Peyer's patch (tissue), 4 donors: ENCODE results near the gene TEKT4. TPM values are rescaled to one million over a fixed set of nuclear protein-coding genes. Genes with fewer than 3 reads are reported as not detected.
"Not testable (repeated sequence)": the region's sequence is repeated elsewhere in the genome, so short reads cannot be mapped to it uniquely, and the experiment has no call there.

Source experiments
- DNase-seq, 3 donors: peaks; one replicate each; pipeline ENCODE4 v3.0.0-alpha.2; 2017 to 2019
- H3K27ac ChIP-seq, 4 donors: fragments of 200-600 bp; sonication (generic); one replicate each; pipeline ENCODE4 v1.5.1; 2016 to 2019
- H3K27me3 ChIP-seq, 2 donors: fragments of 200-600 bp; sonication (generic); one replicate each; pipeline ENCODE4 v1.5.1; 2019
- H3K36me3 ChIP-seq, 3 donors: fragments of 200-600 bp; sonication (generic); one replicate each; pipeline ENCODE4 v1.5.1; 2016 to 2019
- H3K4me1 ChIP-seq, 4 donors: fragments of 200-600 bp; sonication (generic); one replicate each; pipeline ENCODE4 v1.5.1; 2016 to 2019
- H3K4me3 ChIP-seq, 4 donors: fragments of 200-600 bp; sonication (generic); 1 replicate in 3 of 4; 2 replicates in 1 of 4; pipeline ENCODE4 v1.5.1; 2016 to 2019; ENCODE audit warnings: mild to moderate bottlenecking in 1 of 4
- H3K9me3 ChIP-seq, 4 donors: fragments of 200-600 bp; sonication (generic); one replicate each; pipeline ENCODE4 v1.5.1; 2016 to 2019; ENCODE audit warnings: mild to moderate bottlenecking in 1 of 4
- POLR2A ChIP-seq, 2 donors: fragments of 450-650 bp; IDR thresholded peaks; one replicate each; pipeline ENCODE4 v1.5.1; 2017; ENCODE audit warnings: antibody characterized with exemption in 2 of 2, mild to moderate bottlenecking in 2 of 2, moderate library complexity in 2 of 2
- total RNA-seq, 4 donors: library from RNA; depleted of rRNA; stranded (reverse); fragments of >200 nt; gene quantifications; one replicate each; pipeline ENCODE4 v1.1.0, GENCODE V29; 2016
- TF ChIP-seq, protein P1 (sequence below), 6 experiments: fragments of 450-650 bp in 4 of 6; fragments of 200-600 bp in 2 of 6; sonication (generic) in 1 of 6; IDR thresholded peaks; one replicate each; pipeline ENCODE4 v1.5.1; 2017 to 2019; ENCODE audit warnings: antibody characterized with exemption in 6 of 6, mild to moderate bottlenecking in 3 of 6, moderate library complexity in 1 of 6

The TEKT4 gene, protein sequence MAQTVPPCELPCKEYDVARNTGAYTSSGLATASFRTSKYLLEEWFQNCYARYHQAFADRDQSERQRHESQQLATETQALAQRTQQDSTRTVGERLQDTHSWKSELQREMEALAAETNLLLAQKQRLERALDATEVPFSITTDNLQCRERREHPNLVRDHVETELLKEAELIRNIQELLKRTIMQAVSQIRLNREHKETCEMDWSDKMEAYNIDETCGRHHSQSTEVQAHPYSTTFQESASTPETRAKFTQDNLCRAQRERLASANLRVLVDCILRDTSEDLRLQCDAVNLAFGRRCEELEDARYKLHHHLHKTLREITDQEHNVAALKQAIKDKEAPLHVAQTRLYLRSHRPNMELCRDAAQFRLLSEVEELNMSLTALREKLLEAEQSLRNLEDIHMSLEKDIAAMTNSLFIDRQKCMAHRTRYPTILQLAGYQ
- total RNA-seq: not detected

DNA sequence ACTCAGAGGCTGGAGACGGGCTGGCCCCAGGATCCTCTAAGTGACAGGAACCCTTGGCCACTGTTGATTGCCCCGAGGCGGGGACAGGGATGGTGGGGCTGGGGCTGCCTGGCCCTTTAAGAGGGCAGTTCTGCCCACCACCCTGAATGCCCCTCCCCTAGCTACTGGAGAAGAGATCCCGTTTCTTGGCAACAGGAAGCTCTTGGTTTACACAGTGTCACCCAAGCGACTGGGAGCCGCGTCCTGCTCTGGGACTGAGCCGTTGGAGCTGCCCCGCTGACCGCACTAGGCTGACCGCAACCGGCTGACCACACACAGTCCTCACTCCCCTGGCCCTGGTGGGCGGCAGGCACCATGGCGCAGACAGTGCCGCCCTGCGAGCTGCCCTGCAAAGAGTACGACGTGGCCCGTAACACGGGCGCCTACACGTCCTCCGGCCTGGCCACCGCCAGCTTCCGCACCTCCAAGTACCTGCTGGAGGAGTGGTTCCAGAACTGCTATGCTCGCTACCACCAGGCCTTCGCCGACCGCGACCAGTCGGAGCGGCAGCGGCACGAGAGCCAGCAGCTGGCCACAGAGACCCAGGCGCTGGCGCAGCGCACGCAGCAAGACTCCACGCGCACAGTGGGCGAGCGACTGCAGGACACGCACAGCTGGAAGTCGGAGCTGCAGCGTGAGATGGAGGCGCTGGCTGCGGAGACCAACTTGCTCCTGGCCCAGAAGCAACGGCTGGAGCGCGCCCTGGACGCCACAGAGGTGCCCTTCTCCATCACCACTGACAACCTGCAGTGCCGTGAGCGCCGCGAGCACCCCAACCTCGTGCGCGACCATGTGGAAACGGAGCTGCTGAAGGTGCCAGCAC, at the start of gene TEKT4:
Gene TEKT4, plus strand, starts transcription at position 205 of the 862 bp plus-strand sequence. Its CDS starts 150 bp downstream, at position 355.
- Histone ChIP-seq H3K9me3 (no peaks in the 10 kb centered on the region), H3K36me3 (no peaks in the 10 kb centered on the region), H3K4me1 (no peaks in the 10 kb centered on the region), H3K27me3 (no peaks in the 10 kb centered on the region), H3K4me3 (no peak within 1 kb of the TSS), H3K27ac (no peak within 1 kb of the TSS)
- TF ChIP-seq POLR2A (IDR thresholded peaks at IDR 0.05): no peak
- TF ChIP-seq, protein P1, sequence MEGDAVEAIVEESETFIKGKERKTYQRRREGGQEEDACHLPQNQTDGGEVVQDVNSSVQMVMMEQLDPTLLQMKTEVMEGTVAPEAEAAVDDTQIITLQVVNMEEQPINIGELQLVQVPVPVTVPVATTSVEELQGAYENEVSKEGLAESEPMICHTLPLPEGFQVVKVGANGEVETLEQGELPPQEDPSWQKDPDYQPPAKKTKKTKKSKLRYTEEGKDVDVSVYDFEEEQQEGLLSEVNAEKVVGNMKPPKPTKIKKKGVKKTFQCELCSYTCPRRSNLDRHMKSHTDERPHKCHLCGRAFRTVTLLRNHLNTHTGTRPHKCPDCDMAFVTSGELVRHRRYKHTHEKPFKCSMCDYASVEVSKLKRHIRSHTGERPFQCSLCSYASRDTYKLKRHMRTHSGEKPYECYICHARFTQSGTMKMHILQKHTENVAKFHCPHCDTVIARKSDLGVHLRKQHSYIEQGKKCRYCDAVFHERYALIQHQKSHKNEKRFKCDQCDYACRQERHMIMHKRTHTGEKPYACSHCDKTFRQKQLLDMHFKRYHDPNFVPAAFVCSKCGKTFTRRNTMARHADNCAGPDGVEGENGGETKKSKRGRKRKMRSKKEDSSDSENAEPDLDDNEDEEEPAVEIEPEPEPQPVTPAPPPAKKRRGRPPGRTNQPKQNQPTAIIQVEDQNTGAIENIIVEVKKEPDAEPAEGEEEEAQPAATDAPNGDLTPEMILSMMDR (IDR thresholded peaks at IDR 0.05): no peak
- DNase-seq: peak in 1 of 3 donors; percentile 33

DNA sequence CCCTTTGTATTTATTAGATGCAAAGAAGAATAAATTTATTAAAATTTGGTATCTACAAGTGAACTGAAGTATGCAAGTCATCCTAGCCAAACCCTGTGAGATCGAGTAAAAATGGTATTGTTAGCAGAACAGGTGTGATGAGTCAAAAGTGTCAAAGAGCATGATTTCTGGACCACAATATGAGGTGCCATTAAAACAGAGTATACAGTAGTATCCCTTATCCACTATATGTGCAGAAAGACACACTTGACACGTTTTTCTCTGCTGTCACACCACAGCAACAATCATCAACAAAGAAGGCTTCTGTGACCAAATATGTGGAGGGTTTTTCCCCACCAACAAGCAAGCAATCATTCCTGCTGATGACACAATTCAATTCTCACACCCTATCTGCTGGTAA, 32.0 kb upstream of the TEKT4 start:
- not testable (repeated sequence) for H3K4me1 ChIP-seq, DNase-seq, H3K27ac ChIP-seq, H3K4me3 ChIP-seq, H3K27me3 ChIP-seq, H3K9me3 ChIP-seq, H3K36me3 ChIP-seq

DNA sequence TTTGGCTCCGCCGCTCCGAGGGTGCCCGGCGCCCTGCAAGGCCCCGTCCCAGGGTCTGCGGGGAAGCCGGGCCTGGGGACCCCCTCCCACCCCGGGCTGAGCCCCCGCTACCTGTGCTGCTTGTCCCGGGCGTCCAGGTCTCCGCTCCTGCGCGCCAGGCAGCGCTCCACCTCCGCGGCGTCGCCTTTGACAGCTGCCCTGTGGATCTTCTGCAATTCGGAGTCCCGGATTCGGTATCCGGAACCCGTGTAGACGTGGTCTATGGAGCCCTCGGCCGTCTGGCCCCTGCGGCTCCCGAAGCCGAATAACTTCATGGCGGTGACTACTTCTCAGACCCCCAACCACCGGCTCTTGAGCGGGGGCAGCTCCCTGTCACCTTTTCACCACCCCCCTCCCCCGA, 14.4 kb upstream of the TEKT4 start:
- not testable (repeated sequence) for H3K4me1 ChIP-seq, DNase-seq, H3K36me3 ChIP-seq, H3K9me3 ChIP-seq, H3K27ac ChIP-seq, H3K27me3 ChIP-seq
- H3K4me3 ChIP-seq: peak overlapping the region in 1 of 4 donors; percentile 12

DNA sequence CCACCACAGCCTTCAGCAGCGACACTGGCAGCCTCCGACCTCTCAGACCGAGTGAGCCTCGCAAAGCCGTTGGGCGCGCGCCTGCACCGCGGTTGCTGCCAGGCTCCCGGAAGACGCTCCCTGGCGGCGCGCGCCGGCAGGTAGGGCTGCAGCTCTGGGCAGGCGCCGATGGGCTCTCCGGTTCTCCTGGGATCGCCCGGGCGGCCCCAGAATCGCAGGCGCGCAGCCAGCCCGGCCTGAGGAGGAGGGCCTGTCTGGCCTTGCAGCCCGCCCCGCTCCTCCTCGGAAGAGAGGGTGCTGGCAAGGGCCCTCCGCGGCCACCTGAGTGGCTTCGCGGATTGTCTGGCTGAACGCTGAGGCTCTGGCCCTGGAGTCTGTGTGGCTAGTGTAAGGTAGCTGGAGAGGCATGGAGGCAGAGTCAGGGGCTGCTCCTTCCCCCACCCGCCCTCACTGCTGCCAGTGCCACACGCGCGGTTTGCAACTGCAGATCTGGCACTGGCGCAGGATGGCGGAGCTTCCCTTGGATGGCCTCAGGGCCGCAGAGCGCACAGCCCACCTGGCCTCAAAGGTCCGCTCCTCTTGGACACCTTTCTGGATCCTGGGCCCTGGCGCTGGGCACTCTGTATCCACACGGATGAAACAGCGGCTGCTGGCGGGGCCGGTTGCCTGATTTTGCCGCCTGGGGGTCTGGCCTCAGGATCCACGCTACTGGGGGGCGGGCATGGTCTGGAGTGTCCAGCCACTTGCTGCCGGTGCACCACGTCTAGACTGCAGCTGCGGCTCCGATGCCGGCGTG, 13.7 kb upstream of the TEKT4 start:
- H3K4me3 ChIP-seq: peak overlapping the region in 1 of 4 donors; percentile 12

DNA sequence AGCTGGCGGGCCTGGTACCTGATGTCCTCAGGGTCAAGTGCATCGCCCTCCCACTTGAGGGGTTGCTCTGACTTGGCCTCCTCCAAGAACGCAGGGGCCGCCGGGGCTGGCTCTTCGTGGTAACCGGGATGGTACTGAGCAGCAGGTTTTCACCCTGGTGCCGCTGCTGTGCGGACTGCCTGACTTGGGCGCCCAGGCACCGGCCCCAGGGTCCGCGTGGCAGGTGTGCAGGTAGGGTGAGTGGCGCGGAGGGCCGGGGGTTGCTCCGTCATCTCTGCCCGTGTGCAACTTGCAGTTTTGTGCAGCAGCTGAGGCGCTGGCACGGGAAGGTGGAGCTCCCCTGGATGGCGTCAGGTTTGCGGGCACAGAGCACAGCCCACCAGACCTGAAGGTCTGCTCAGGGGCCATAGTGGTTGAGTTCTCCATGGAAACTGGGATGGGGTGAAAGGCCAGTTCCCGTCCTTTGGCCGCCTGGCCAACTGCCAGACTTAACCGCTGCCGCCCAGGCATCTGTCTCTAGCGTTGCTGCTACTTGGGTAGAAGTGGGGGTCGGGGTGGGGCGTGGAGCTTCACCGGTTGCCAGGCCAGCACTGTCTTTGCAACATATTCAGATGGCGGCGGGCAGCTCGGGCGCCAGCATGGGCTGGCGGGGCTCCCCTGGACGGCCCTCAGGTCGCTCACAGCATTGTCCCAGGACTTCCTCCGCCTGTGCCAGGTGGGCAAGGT, 12.9 kb upstream of the TEKT4 start:
- not testable (repeated sequence) for H3K27me3 ChIP-seq, H3K4me1 ChIP-seq, H3K36me3 ChIP-seq, H3K9me3 ChIP-seq, H3K27ac ChIP-seq, H3K4me3 ChIP-seq
- DNase-seq: peak in 1 of 3 donors; percentile 37

More for the DNA sequence above, 13.7 kb upstream of the TEKT4 start:
- H3K9me3 ChIP-seq, H3K27me3 ChIP-seq, H3K27ac ChIP-seq, H3K36me3 ChIP-seq, H3K4me1 ChIP-seq: not testable (repeated sequence)
- peak in 1 of 3 donors; percentile 37 for DNase-seq

DNA sequence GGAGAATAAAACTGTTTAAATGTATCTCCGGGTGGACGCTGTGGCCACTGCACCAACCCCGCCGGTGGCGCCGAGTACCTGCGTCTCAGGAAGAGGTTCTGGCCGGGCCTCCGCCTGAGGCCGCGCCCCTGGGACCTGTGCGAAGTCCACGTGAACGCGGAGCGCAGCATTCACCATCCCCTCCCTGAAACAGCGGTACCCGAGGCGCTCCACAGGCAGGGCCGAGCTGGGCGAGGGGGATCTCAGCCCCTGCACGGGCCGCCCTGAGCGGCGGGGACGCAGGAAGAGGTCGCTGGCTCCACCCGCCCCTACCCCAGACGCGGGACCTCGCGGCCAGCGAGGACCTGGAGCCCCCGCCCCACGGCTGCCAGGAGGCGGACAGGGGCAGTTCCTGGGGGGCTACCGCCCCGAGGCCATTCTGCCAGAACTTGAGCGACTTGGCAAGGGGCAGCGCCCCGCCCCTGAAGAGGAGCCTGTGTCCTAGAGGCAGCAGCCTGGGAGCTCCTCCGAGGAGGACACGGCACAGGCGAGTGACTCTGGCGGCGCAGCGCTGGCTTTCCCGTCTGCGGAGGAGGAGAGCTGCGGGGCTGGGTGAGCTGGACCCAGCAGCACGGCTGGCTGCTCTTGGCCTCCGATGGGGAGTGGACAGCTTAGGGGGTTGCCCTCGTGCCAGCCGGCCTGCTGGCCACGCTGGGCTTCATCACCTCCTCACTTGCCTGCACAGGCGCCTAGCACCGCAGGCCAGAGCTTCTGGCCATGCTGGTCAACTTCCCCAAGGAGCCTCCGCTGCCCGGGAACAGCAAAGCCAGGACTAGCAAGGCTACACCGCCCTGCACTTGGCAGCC, 9.7 kb upstream of the TEKT4 start:
- Histone ChIP-seq H3K36me3 (no peaks in the 10 kb centered on the region), H3K4me1 (peaks cover 0 to 8% (median 0%) of the 10 kb centered on the region in 4 donors), H3K4me3 (no peak overlapping the region), H3K27me3 (no peaks in the 10 kb centered on the region), H3K9me3 (no peaks in the 10 kb centered on the region), H3K27ac (no peak overlapping the region)
- peak in 2 of 3 donors; percentile 34 to 42 for DNase-seq
- TF ChIP-seq, protein P1 (IDR thresholded peaks at IDR 0.05): no peak
- no peak for TF ChIP-seq POLR2A (IDR thresholded peaks at IDR 0.05)

DNA sequence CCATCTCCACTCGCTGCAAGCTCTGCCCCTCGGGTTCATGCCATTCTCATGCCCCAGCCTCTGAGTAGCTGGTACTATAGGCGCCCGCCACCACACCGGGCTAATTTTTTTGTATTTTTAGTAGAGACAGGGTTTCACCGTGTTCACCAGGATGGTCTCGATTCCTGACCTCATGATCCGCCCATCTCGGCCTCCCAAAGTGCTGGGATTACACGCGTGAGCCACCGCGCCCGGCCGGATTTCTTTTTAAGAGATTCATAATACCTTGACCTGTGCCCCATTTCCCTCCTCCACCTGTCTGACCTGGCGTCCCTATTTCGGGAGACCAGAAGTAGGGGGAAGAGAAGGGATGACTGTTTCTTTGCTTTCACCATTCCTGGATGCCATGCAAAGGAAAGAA, 8.3 kb upstream of the TEKT4 start:
- not testable (repeated sequence) for H3K4me3 ChIP-seq, H3K4me1 ChIP-seq, H3K27me3 ChIP-seq, H3K36me3 ChIP-seq, H3K9me3 ChIP-seq, DNase-seq, H3K27ac ChIP-seq
